ENCODE results near the gene PTCH1. TPM values are rescaled to one million over a fixed set of nuclear protein-coding genes. Genes with fewer than 3 reads are reported as not detected.

Gene PTCH1
- total RNA-seq, 4 donors from 2014 or later = 4.2 to 6.9 (median 5.2) TPM

- Histone ChIP-seq H3K27ac (no peak overlapping the region), H3K27me3 (no peaks in the 10 kb centered on the region), H3K9me3 (no peaks in the 10 kb centered on the region), H3K36me3 (no peaks in the 10 kb centered on the region), H3K4me3 (no peak overlapping the region), H3K4me1 (peaks cover 0 to 7% of the 10 kb centered on the region in 2 donors)
- TF ChIP-seq POLR2A (IDR thresholded peaks at IDR 0.05) (no peak), CTCF (IDR thresholded peaks at IDR 0.05 in 4 of 5, conservative IDR thresholded peaks at IDR 0.05 in 1 of 5) (no peak)
- no peak for DNase-seq
- intact Hi-C loops (cut with DNase I; ENCODE audit: low total_unique reads) (loop anchor here (5.0 to 10.0 kb wide), 3 partner anchors 77 to 445 kb away; partner anchors contain the start of genes ERCC6L2 and FANCC), in situ Hi-C loops (cut with MboI; ENCODE audit: low sequenced_read_pairs in 4 of 4) (no loop called here)
- ATAC-seq = no peak
Observed at GRCh38 chr9:95429948-95430620, 86.7 kb downstream of the PTCH1 start.

GRCh38 chr9:95429096-95429495 lies 87.7 kb downstream of the PTCH1 start:
- TF ChIP-seq POLR2A (IDR thresholded peaks at IDR 0.05) (no peak), CTCF (IDR thresholded peaks at IDR 0.05 in 4 of 5, conservative IDR thresholded peaks at IDR 0.05 in 1 of 5) (no peak)
- in situ Hi-C loops (cut with MboI; ENCODE audit: low sequenced_read_pairs in 4 of 4) = no loop called here
- Histone ChIP-seq H3K27ac (no peak overlapping the region), H3K36me3 (no peaks in the 10 kb centered on the region), H3K4me1 (peaks cover 0 to 7% of the 10 kb centered on the region in 2 donors), H3K9me3 (no peaks in the 10 kb centered on the region), H3K4me3 (no peak overlapping the region), H3K27me3 (no peaks in the 10 kb centered on the region)
- DNase-seq (no peak), ATAC-seq (no peak)
- intact Hi-C loops (cut with DNase I; ENCODE audit: low total_unique reads) = loop anchor here (5.0 to 10.0 kb wide), 3 partner anchors 78 to 446 kb away; partner anchors contain the start of genes ERCC6L2 and FANCC

- ATAC-seq = peak; percentile 36 to 46
- no peak for DNase-seq
- H3K4me3 ChIP-seq = peak overlapping the region; percentile 46 to 74 (median 56)
- H3K4me1 ChIP-seq = peaks cover 0 to 7% of the 10 kb centered on the region in 2 donors
- peak overlapping the region; percentile 73 to 87 (median 80) for H3K27ac ChIP-seq
- TF ChIP-seq POLR2A (IDR thresholded peaks at IDR 0.05) (no peak), CTCF (IDR thresholded peaks at IDR 0.05 in 4 of 5, conservative IDR thresholded peaks at IDR 0.05 in 1 of 5) (no peak)
- intact Hi-C loops (cut with DNase I; ENCODE audit: low total_unique reads) (loop anchor here (5.0 to 10.0 kb wide), 3 partner anchors 81 to 449 kb away; partner anchors contain the start of genes ERCC6L2 and FANCC), in situ Hi-C loops (cut with MboI; ENCODE audit: low sequenced_read_pairs in 4 of 4) (no loop called here)
- H3K36me3 ChIP-seq = peaks cover 0 to 26% of the 10 kb centered on the region in 2 donors
- H3K27me3 ChIP-seq = no peaks in the 10 kb centered on the region
- peaks cover 0 to 13% (median 8%) of the 10 kb centered on the region in 3 donors for H3K9me3 ChIP-seq
Observed at GRCh38 chr9:95425910-95426551, 90.7 kb downstream of the PTCH1 start.

GRCh38 chr9:95422650-95423049 lies 94.1 kb downstream of the PTCH1 start:
- Histone ChIP-seq H3K36me3 (peaks cover 0 to 28% of the 10 kb centered on the region in 2 donors), H3K4me1 (peaks cover 0 to 7% of the 10 kb centered on the region in 2 donors), H3K9me3 (peaks cover 0 to 13% (median 8%) of the 10 kb centered on the region in 3 donors), H3K27me3 (no peaks in the 10 kb centered on the region), H3K27ac (no peak overlapping the region), H3K4me3 (no peak overlapping the region)
- DNase-seq (no peak), ATAC-seq (no peak)
- in situ Hi-C loops (cut with MboI; ENCODE audit: low sequenced_read_pairs in 4 of 4) = no loop called here
- TF ChIP-seq CTCF (IDR thresholded peaks at IDR 0.05 in 4 of 5, conservative IDR thresholded peaks at IDR 0.05 in 1 of 5) (no peak), POLR2A (IDR thresholded peaks at IDR 0.05) (no peak)
- intact Hi-C loops (cut with DNase I; ENCODE audit: low total_unique reads) = loop anchor here (10.0 kb wide), 2 partner anchors 108 to 452 kb away; partner anchors contain the start of genes ERCC6L2 and FANCC
